ENCODE measurements around the gene DOCK1.

The DOCK1 gene

DNA sequence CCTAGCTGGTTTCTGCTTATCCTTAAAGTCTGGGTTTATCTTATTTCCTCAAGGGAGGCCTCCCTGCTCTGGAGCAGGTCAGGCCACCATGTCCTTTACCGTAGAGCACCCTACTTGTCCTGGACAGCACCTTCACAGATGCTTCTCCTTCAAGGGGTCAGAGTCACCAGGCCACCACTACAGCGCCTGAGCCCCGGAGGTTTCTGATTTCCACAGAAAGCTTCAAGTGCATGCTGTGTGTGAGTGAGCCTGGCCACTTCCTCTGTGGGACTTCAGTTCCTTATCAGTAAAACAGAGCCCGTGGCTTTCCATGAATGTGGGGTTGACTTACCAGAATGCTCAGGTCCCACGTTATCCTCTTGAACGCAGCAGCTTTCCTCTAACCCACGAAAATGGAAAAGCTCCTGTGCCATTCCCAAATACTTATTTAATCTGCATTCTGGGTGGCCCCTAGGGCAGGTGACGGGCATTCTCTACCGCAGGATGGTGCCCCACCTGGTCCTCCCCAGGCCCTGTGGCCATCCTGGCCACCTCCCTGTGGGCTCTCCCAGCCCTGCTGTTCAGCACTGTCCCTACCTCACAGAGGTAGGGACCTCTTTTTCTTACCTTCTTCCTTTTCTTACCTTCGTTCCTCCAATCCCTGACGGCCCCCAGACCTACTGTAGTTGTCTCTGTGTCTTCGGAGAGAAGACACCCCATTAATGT, 1.4 kb upstream of the DOCK1 start:
- Histone ChIP-seq H3K36me3 (ENCODE audit: insufficient read depth, low read length) (no peaks in the 10 kb centered on the region), H3K4me2 (ENCODE audit: low read depth, low read length, poor library complexity, severe bottlenecking) (no peak overlapping the region), H2AFZ (ENCODE audit: low read length) (no peak overlapping the region), H3F3A (ENCODE audit: low read depth) (no peaks in the 10 kb centered on the region), H3K9me2 (replicated peaks; ENCODE audit: low read depth, low read length) (no peaks in the 10 kb centered on the region), H3K9me3 (ENCODE audit: insufficient read depth, low read depth, low read length) (no peaks in the 10 kb centered on the region; the same call in 1 of the 2 replicates), H3K4me3 (ENCODE audit: low read length, poor library complexity, severe bottlenecking) (no peak overlapping the region), H3K9ac (ENCODE audit: low read depth, low read length, poor library complexity, severe bottlenecking) (no peak overlapping the region), H3K79me2 (ENCODE audit: insufficient read depth, low read length) (no peaks in the 10 kb centered on the region), H3K4me1 (ENCODE audit: insufficient read depth, low read length, poor library complexity, severe bottlenecking) (no peaks in the 10 kb centered on the region), H3K27me3 (ENCODE audit: insufficient read depth, low read length, poor library complexity, severe bottlenecking) (no peaks in the 10 kb centered on the region), H4K20me1 (ENCODE audit: insufficient read depth, low read length, poor library complexity, severe bottlenecking) (no peaks in the 10 kb centered on the region)
- TF ChIP-seq EZH2phosphoT487 (IDR thresholded peaks at IDR 0.05; ENCODE audit: borderline replicate concordance): no peak
- TF ChIP-seq, protein P1, sequence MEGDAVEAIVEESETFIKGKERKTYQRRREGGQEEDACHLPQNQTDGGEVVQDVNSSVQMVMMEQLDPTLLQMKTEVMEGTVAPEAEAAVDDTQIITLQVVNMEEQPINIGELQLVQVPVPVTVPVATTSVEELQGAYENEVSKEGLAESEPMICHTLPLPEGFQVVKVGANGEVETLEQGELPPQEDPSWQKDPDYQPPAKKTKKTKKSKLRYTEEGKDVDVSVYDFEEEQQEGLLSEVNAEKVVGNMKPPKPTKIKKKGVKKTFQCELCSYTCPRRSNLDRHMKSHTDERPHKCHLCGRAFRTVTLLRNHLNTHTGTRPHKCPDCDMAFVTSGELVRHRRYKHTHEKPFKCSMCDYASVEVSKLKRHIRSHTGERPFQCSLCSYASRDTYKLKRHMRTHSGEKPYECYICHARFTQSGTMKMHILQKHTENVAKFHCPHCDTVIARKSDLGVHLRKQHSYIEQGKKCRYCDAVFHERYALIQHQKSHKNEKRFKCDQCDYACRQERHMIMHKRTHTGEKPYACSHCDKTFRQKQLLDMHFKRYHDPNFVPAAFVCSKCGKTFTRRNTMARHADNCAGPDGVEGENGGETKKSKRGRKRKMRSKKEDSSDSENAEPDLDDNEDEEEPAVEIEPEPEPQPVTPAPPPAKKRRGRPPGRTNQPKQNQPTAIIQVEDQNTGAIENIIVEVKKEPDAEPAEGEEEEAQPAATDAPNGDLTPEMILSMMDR (conservative IDR thresholded peaks at IDR 0.05; ENCODE audit: low read length): no peak

DNA sequence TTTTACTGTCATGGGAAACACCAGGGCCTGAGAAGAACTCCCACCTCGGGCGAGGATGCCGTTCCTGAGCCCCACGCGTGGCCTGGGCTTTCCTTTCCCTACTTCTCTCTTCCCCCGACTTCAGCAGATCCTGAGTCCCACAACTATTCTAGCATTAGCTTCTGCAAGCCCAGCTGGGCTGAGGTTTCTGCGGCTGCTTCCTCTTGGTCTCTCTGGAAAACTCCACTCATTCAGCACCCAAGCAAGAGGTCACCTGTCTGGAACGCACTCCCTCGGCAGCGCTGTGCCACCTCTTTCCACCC, 761 bp upstream of the DOCK1 start:
- Histone ChIP-seq H3K36me3 (ENCODE audit: insufficient read depth, low read length) (no peaks in the 10 kb centered on the region), H3K9me2 (replicated peaks; ENCODE audit: low read depth, low read length) (no peaks in the 10 kb centered on the region), H3K27me3 (ENCODE audit: insufficient read depth, low read length, poor library complexity, severe bottlenecking) (no peaks in the 10 kb centered on the region), H3K79me2 (ENCODE audit: insufficient read depth, low read length) (no peaks in the 10 kb centered on the region), H3K4me3 (ENCODE audit: low read length, poor library complexity, severe bottlenecking) (no peak overlapping the region), H3F3A (ENCODE audit: low read depth) (no peaks in the 10 kb centered on the region), H3K4me2 (ENCODE audit: low read depth, low read length, poor library complexity, severe bottlenecking) (no peak overlapping the region), H3K4me1 (ENCODE audit: insufficient read depth, low read length, poor library complexity, severe bottlenecking) (no peaks in the 10 kb centered on the region), H2AFZ (ENCODE audit: low read length) (no peak overlapping the region), H3K9me3 (ENCODE audit: insufficient read depth, low read depth, low read length) (no peaks in the 10 kb centered on the region; the same call in 1 of the 2 replicates), H4K20me1 (ENCODE audit: insufficient read depth, low read length, poor library complexity, severe bottlenecking) (no peaks in the 10 kb centered on the region), H3K9ac (ENCODE audit: low read depth, low read length, poor library complexity, severe bottlenecking) (no peak overlapping the region)
- no peak for TF ChIP-seq EZH2phosphoT487 (IDR thresholded peaks at IDR 0.05; ENCODE audit: borderline replicate concordance)
- TF ChIP-seq, protein P1 (conservative IDR thresholded peaks at IDR 0.05; ENCODE audit: low read length): no peak

DNA sequence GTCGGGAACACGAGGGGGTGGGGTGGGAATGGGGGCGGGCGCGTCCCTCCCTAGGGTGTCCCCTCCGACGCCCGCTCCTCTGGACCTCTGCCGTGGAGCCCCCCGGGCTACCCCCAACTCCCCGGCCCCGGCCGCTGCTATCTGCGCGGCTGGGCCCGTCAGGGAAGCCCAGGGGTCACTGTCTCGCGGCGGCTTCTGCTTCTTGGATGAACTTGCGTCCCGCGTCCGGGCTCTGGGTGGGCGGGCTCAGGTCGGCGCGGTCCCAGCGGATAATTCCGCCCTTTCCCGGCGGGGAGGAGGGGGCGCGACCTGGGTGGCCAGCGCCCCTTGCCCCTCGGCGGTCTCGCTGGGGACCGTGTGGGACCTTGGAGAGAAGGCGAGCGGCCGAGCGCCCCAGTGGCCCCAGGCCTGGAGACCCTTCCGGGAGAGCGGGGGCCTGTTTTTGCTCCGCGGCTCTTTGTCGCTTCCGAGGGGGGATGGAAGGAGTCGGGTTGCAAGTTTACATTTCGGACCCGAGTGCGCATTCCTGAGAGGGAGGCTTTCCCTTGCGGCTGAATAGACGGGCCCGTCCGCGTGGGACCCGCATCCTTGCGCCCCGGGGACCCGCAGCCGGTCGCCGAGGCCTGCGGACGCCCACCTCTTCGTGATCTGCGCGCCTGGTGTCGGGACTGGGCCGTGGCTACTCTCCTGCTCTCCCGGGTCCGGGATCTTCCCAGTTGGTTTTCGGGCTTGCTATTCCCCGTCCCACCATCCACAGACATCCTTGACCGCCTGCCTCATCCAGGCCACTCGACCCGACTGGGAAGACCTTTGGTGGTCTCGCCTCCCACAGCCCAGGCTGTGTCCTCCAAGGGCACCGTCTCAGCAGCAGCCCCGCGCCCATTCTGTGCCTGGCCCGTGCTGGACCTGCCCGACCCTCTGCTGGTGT, 812 bp downstream of the DOCK1 start:
- no peaks in the 10 kb centered on the region for H3K27me3 ChIP-seq (ENCODE audit: insufficient read depth, low read length, poor library complexity, severe bottlenecking)
- no peak overlapping the region for H3K9ac ChIP-seq (ENCODE audit: low read depth, low read length, poor library complexity, severe bottlenecking)
- no peak for TF ChIP-seq EZH2phosphoT487 (IDR thresholded peaks at IDR 0.05; ENCODE audit: borderline replicate concordance)
- TF ChIP-seq, protein P1 (conservative IDR thresholded peaks at IDR 0.05; ENCODE audit: low read length): no peak
- no peaks in the 10 kb centered on the region for H3K9me2 ChIP-seq (replicated peaks; ENCODE audit: low read depth, low read length)
- no peaks in the 10 kb centered on the region for H3K79me2 ChIP-seq (ENCODE audit: insufficient read depth, low read length)
- H3K4me2 ChIP-seq (ENCODE audit: low read depth, low read length, poor library complexity, severe bottlenecking): no peak overlapping the region
- no peaks in the 10 kb centered on the region for H3K36me3 ChIP-seq (ENCODE audit: insufficient read depth, low read length)
- H3K4me1 ChIP-seq (ENCODE audit: insufficient read depth, low read length, poor library complexity, severe bottlenecking): no peaks in the 10 kb centered on the region
- no peaks in the 10 kb centered on the region; the same call in 1 of the 2 replicates for H3K9me3 ChIP-seq (ENCODE audit: insufficient read depth, low read depth, low read length)
- H4K20me1 ChIP-seq (ENCODE audit: insufficient read depth, low read length, poor library complexity, severe bottlenecking): no peaks in the 10 kb centered on the region
- no peaks in the 10 kb centered on the region for H3F3A ChIP-seq (ENCODE audit: low read depth)
- H3K4me3 ChIP-seq (ENCODE audit: low read length, poor library complexity, severe bottlenecking): no peak overlapping the region
- H2AFZ ChIP-seq (ENCODE audit: low read length): no peak overlapping the region
